ENCODE data around the gene TLR9.
A peak's percentile ranks its signal among the peaks of the same experiment; 100 is the strongest.

Gene TLR9

DNA sequence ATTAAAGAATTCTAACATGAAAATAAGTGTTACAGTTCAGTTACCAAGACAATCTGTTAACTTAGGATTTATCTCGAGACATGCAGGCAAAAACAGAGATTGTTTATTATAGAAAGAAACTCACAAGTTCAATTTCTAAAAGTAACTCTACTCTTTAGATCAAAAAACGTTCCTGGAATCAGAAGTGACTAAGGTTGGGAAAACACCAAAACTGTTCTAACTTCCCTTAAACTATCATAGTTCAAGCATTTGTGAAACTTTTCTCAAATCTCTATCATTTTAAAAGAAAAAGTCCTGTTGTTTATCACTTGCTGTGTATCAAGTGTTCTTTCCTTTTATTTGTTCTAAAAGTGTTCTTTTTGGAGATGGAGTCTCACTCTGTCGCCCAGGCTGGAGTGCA lies 44.3 kb upstream of the TLR9 start:
- Histone ChIP-seq H3K27ac (ENCODE audit: insufficient read depth in 1 of 2, low read depth in 1 of 2, low read length in 2 of 2, poor library complexity in 1 of 2, severe bottlenecking in 2 of 2) (peak overlapping the region in 1 of 2 experiments; percentile 59), H3K36me3 (ENCODE audit: control insufficient read depth in 4 of 4, insufficient read depth in 4 of 4, low read length in 3 of 4) (peaks cover 16 to 73% (median 40%) of the 10 kb centered on the region in 4 experiments), H3K9me3 (ENCODE audit: control extremely low read depth in 1 of 5, control insufficient read depth in 4 of 5, insufficient read depth in 2 of 5, low read depth in 1 of 5, low read length in 4 of 5) (no peaks in the 10 kb centered on the region), H3K4me1 (ENCODE audit: control extremely low read depth in 1 of 4, control insufficient read depth in 4 of 4, insufficient read depth in 4 of 4, low read length in 3 of 4) (peaks cover 9 to 27% (median 17%) of the 10 kb centered on the region in 4 experiments), H3K4me3 (ENCODE audit: control insufficient read depth in 1 of 7, extremely low read depth in 1 of 7, insufficient read depth in 4 of 7, low read depth in 2 of 7, low read length in 6 of 7) (no peak overlapping the region), H3K27me3 (replicated peaks in 2 of 5; ENCODE audit: control insufficient read depth in 4 of 5, insufficient read depth in 5 of 5, low read length in 4 of 5) (no peaks in the 10 kb centered on the region)
- ChIA-PET CTCF (no interaction called here), POLR2A (no interaction called here)
- WGBS (ENCODE audit: insufficient coverage), result 100% methylated on average over 1 of the region's 3 CpGs
- DNase-seq, result no peak

DNA sequence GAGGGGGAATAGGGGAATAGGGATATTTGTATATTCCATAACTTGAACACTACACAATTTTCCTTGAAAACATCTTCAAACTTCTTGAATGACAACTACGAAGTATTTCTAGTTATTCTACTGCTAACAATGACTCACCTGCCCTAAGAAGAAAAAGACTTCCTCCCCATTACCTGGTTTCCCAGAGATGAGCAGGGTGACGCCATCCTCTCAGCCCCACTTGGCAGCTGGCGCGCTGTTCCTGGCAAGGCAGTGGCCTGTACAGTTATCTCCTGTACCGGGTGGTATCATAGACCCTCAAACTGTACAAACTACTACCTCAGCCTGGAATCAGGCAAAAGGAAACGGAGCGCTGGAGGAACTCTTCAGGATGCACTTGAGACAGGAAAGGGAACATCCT lies 42.6 kb upstream of the TLR9 start:
- ChIA-PET POLR2A (no interaction called here), CTCF (interaction anchor here (1.0 to 1.6 kb wide), 3 partner anchors 9 to 48 kb away, joined by 4 to 6 read pairs (median 4); no protein-coding TSS in a partner anchor)
- WGBS (ENCODE audit: insufficient coverage), result 100% methylated on average over 3 of the region's 7 CpGs
- Histone ChIP-seq H3K4me3 (ENCODE audit: control insufficient read depth in 1 of 7, extremely low read depth in 1 of 7, insufficient read depth in 4 of 7, low read depth in 2 of 7, low read length in 6 of 7) (no peak overlapping the region), H3K27me3 (replicated peaks in 2 of 5; ENCODE audit: control insufficient read depth in 4 of 5, insufficient read depth in 5 of 5, low read length in 4 of 5) (no peaks in the 10 kb centered on the region), H3K9me3 (ENCODE audit: control extremely low read depth in 1 of 5, control insufficient read depth in 4 of 5, insufficient read depth in 2 of 5, low read depth in 1 of 5, low read length in 4 of 5) (no peaks in the 10 kb centered on the region), H3K4me1 (ENCODE audit: control extremely low read depth in 1 of 4, control insufficient read depth in 4 of 4, insufficient read depth in 4 of 4, low read length in 3 of 4) (peaks cover 9 to 20% (median 16%) of the 10 kb centered on the region in 4 experiments), H3K27ac (ENCODE audit: insufficient read depth in 1 of 2, low read depth in 1 of 2, low read length in 2 of 2, poor library complexity in 1 of 2, severe bottlenecking in 2 of 2) (peak overlapping the region in 1 of 2 experiments; percentile 10), H3K36me3 (ENCODE audit: control insufficient read depth in 4 of 4, insufficient read depth in 4 of 4, low read length in 3 of 4) (peaks cover 20 to 73% (median 46%) of the 10 kb centered on the region in 4 experiments)
- no peak for DNase-seq

DNA sequence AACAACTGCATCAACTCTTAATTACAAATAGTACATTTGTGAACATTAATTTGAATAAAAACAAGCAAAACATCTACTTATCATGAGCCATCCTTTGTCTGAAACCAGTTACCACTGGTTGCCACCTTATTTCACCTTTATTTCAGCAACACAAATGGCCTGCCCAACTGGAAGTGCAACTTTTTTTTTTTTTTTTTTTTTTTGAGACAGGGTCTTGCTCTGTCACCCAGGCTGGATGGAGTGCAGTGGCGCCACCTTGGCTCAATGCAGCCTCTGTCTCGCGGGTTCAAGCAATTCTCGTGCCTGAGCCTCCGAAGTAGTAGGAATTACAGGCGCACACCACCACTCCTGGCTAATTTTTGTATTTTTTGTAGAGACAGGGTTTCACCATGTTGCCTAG lies 39.9 kb upstream of the TLR9 start:
- H3K27me3 ChIP-seq (replicated peaks in 2 of 5; ENCODE audit: control insufficient read depth in 4 of 5, insufficient read depth in 5 of 5, low read length in 4 of 5), result no peaks in the 10 kb centered on the region
- H3K4me1 ChIP-seq (ENCODE audit: control extremely low read depth in 1 of 4, control insufficient read depth in 4 of 4, insufficient read depth in 4 of 4, low read length in 3 of 4), result peaks cover 3 to 11% (median 6%) of the 10 kb centered on the region in 4 experiments
- 100% methylated on average over 3 of the region's 6 CpGs for WGBS (ENCODE audit: insufficient coverage)
- DNase-seq, result peak in 1 of 3 donors; percentile 43
- POLR2A ChIA-PET, result no interaction called here
- no peak overlapping the region for H3K4me3 ChIP-seq (ENCODE audit: control insufficient read depth in 1 of 7, extremely low read depth in 1 of 7, insufficient read depth in 4 of 7, low read depth in 2 of 7, low read length in 6 of 7)
- CTCF ChIA-PET, result interaction anchor here (3.9 kb wide), 1 partner anchor 12 kb away, joined by 18 read pairs; no protein-coding TSS in a partner anchor
- peaks cover 35 to 84% (median 56%) of the 10 kb centered on the region in 4 experiments for H3K36me3 ChIP-seq (ENCODE audit: control insufficient read depth in 4 of 4, insufficient read depth in 4 of 4, low read length in 3 of 4)
- no peaks in the 10 kb centered on the region for H3K9me3 ChIP-seq (ENCODE audit: control extremely low read depth in 1 of 5, control insufficient read depth in 4 of 5, insufficient read depth in 2 of 5, low read depth in 1 of 5, low read length in 4 of 5)
- no peak overlapping the region for H3K27ac ChIP-seq (ENCODE audit: insufficient read depth in 1 of 2, low read depth in 1 of 2, low read length in 2 of 2, poor library complexity in 1 of 2, severe bottlenecking in 2 of 2)

DNA sequence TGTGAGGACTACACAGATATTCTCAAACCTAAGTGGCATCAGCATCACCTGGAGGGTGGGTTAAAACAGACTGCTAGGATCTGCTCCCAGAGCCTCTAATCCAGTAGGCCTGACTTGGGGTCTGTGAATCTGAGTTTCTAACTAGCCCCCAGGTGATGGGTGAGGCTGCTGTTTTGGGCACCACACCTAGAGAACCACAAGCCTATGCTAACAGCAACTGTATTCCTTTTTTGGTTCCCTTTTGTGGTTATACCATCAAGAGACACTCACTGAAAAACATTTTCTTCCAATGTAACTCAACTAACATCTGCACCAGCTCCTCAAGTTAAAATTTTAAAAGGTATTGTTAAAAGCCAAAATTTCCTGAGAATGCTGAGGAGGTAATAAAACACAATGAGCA lies 37.0 kb upstream of the TLR9 start:
- no peak overlapping the region for H3K27ac ChIP-seq (ENCODE audit: insufficient read depth in 1 of 2, low read depth in 1 of 2, low read length in 2 of 2, poor library complexity in 1 of 2, severe bottlenecking in 2 of 2)
- H3K36me3 ChIP-seq (ENCODE audit: control insufficient read depth in 4 of 4, insufficient read depth in 4 of 4, low read length in 3 of 4), result peaks cover 39 to 95% (median 65%) of the 10 kb centered on the region in 4 experiments
- H3K27me3 ChIP-seq (replicated peaks in 2 of 5; ENCODE audit: control insufficient read depth in 4 of 5, insufficient read depth in 5 of 5, low read length in 4 of 5), result no peaks in the 10 kb centered on the region
- DNase-seq, result no peak
- no peak overlapping the region for H3K4me3 ChIP-seq (ENCODE audit: control insufficient read depth in 1 of 7, extremely low read depth in 1 of 7, insufficient read depth in 4 of 7, low read depth in 2 of 7, low read length in 6 of 7)
- no peaks in the 10 kb centered on the region for H3K9me3 ChIP-seq (ENCODE audit: control extremely low read depth in 1 of 5, control insufficient read depth in 4 of 5, insufficient read depth in 2 of 5, low read depth in 1 of 5, low read length in 4 of 5)
- ChIA-PET CTCF (interaction anchor here (1.5 to 3.9 kb wide), 5 partner anchors 9 to 21 kb away, joined by 4 to 18 read pairs (median 4); no protein-coding TSS in a partner anchor), POLR2A (interaction anchor here (1.1 to 1.7 kb wide), 2 partner anchors 18 to 24 kb away, joined by 3 to 4 read pairs; partner anchors contain the start of gene TWF2)
- peaks cover 0 to 6% (median 0%) of the 10 kb centered on the region in 4 experiments for H3K4me1 ChIP-seq (ENCODE audit: control extremely low read depth in 1 of 4, control insufficient read depth in 4 of 4, insufficient read depth in 4 of 4, low read length in 3 of 4)

DNA sequence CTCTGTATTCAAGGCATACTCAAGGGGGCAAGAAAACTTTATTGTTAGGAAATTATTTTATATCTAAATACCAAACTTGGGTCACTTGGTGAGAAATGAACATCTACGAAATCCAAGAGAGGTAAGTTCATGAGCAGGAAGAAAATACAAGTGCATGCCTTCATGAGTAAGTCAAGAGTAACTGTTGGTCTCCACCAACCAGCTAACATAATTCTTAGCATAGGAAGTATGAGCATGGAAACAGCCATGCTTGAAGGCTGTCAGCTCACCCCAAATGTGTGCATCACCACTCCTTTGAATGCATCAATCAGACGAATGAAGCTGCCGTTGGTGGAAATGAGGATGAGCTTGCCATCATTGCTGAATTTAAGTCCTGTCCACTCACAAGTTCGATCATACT lies 34.0 kb upstream of the TLR9 start:
- 96% methylated on average over 3 of the region's 4 CpGs for WGBS (ENCODE audit: insufficient coverage)
- no peak for DNase-seq
- H3K4me3 ChIP-seq (ENCODE audit: control insufficient read depth in 1 of 7, extremely low read depth in 1 of 7, insufficient read depth in 4 of 7, low read depth in 2 of 7, low read length in 6 of 7), result no peak overlapping the region
- peaks cover 0 to 21% (median 1%) of the 10 kb centered on the region in 4 experiments for H3K4me1 ChIP-seq (ENCODE audit: control extremely low read depth in 1 of 4, control insufficient read depth in 4 of 4, insufficient read depth in 4 of 4, low read length in 3 of 4)
- no peaks in the 10 kb centered on the region for H3K9me3 ChIP-seq (ENCODE audit: control extremely low read depth in 1 of 5, control insufficient read depth in 4 of 5, insufficient read depth in 2 of 5, low read depth in 1 of 5, low read length in 4 of 5)
- peaks cover 36 to 94% (median 68%) of the 10 kb centered on the region in 4 experiments for H3K36me3 ChIP-seq (ENCODE audit: control insufficient read depth in 4 of 4, insufficient read depth in 4 of 4, low read length in 3 of 4)
- no peaks in the 10 kb centered on the region for H3K27me3 ChIP-seq (replicated peaks in 2 of 5; ENCODE audit: control insufficient read depth in 4 of 5, insufficient read depth in 5 of 5, low read length in 4 of 5)
- ChIA-PET POLR2A (no interaction called here), CTCF (interaction anchor here (1.1 to 3.6 kb wide), 5 partner anchors 11 to 25 kb away, joined by 3 to 16 read pairs (median 7); partner anchors contain the start of gene WDR82)
- H3K27ac ChIP-seq (ENCODE audit: insufficient read depth in 1 of 2, low read depth in 1 of 2, low read length in 2 of 2, poor library complexity in 1 of 2, severe bottlenecking in 2 of 2), result peak overlapping the region in 1 of 2 experiments; percentile 29

DNA sequence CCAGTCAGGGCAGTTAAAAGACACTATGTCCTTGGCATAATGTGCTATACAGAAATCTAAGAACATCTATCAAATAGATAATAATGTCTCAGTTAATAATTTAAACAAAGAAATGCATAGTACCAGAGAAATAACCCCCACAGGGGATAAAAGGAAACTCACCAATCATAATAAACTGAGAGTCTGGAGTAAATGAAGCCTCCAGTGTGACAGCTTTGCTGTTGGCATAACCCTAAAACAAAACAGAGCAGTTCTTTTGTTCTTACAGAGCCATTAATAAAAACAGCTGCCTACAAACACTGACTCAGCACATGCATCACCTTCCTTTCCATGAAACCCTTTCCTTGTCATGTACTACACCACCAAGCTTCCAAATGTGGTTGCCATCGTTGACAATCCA lies 33.6 kb upstream of the TLR9 start:
- peak overlapping the region in 1 of 2 experiments; percentile 29 for H3K27ac ChIP-seq (ENCODE audit: insufficient read depth in 1 of 2, low read depth in 1 of 2, low read length in 2 of 2, poor library complexity in 1 of 2, severe bottlenecking in 2 of 2)
- no CpG with 5 or more reads among the region's 1 CpG for WGBS (ENCODE audit: insufficient coverage)
- H3K36me3 ChIP-seq (ENCODE audit: control insufficient read depth in 4 of 4, insufficient read depth in 4 of 4, low read length in 3 of 4), result peaks cover 36 to 90% (median 67%) of the 10 kb centered on the region in 4 experiments
- H3K27me3 ChIP-seq (replicated peaks in 2 of 5; ENCODE audit: control insufficient read depth in 4 of 5, insufficient read depth in 5 of 5, low read length in 4 of 5), result no peaks in the 10 kb centered on the region
- no peak overlapping the region for H3K4me3 ChIP-seq (ENCODE audit: control insufficient read depth in 1 of 7, extremely low read depth in 1 of 7, insufficient read depth in 4 of 7, low read depth in 2 of 7, low read length in 6 of 7)
- H3K9me3 ChIP-seq (ENCODE audit: control extremely low read depth in 1 of 5, control insufficient read depth in 4 of 5, insufficient read depth in 2 of 5, low read depth in 1 of 5, low read length in 4 of 5), result no peaks in the 10 kb centered on the region
- no peak for DNase-seq
- peaks cover 0 to 25% (median 5%) of the 10 kb centered on the region in 4 experiments for H3K4me1 ChIP-seq (ENCODE audit: control extremely low read depth in 1 of 4, control insufficient read depth in 4 of 4, insufficient read depth in 4 of 4, low read length in 3 of 4)
- CTCF ChIA-PET, result interaction anchor here (1.1 to 3.6 kb wide), 7 partner anchors 11 to 24 kb away, joined by 3 to 16 read pairs (median 6); partner anchors contain the start of genes TWF2 and WDR82
- POLR2A ChIA-PET, result interaction anchor here (1.0 kb wide), 1 partner anchor 18 kb away, joined by 3 read pairs; no protein-coding TSS in a partner anchor

DNA sequence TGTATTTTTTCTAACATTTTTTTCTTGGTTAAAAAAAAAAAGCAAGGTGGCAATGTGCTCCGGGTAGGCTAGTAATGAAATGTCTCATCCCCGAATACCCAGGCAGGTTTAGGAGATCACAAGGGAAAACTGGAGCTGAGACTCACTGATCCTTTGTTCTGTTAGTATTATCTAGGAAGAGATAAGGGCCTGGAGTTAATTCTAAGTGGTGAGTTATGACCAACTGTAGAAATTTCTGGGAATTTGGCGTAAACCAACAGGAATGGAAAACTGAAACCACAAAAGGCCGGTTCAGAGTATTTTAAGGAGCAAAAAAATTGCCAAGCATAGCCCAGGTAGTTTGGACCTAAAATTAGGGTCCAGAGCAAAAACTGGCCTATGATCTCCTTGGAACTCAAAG lies 32.5 kb upstream of the TLR9 start:
- 97% methylated on average over 4 of the region's 4 CpGs for WGBS (ENCODE audit: insufficient coverage)
- CTCF ChIA-PET, result interaction anchor here (1.0 to 1.1 kb wide), 2 partner anchors 13 to 18 kb away, joined by 3 to 4 read pairs; no protein-coding TSS in a partner anchor
- peaks cover 29 to 83% (median 61%) of the 10 kb centered on the region in 4 experiments for H3K36me3 ChIP-seq (ENCODE audit: control insufficient read depth in 4 of 4, insufficient read depth in 4 of 4, low read length in 3 of 4)
- H3K27ac ChIP-seq (ENCODE audit: insufficient read depth in 1 of 2, low read depth in 1 of 2, low read length in 2 of 2, poor library complexity in 1 of 2, severe bottlenecking in 2 of 2), result peak overlapping the region in 1 of 2 experiments; percentile 50
- no peaks in the 10 kb centered on the region for H3K9me3 ChIP-seq (ENCODE audit: control extremely low read depth in 1 of 5, control insufficient read depth in 4 of 5, insufficient read depth in 2 of 5, low read depth in 1 of 5, low read length in 4 of 5)
- DNase-seq, result no peak
- H3K4me1 ChIP-seq (ENCODE audit: control extremely low read depth in 1 of 4, control insufficient read depth in 4 of 4, insufficient read depth in 4 of 4, low read length in 3 of 4), result peaks cover 2 to 33% (median 16%) of the 10 kb centered on the region in 4 experiments
- H3K4me3 ChIP-seq (ENCODE audit: control insufficient read depth in 1 of 7, extremely low read depth in 1 of 7, insufficient read depth in 4 of 7, low read depth in 2 of 7, low read length in 6 of 7), result no peak overlapping the region
- H3K27me3 ChIP-seq (replicated peaks in 2 of 5; ENCODE audit: control insufficient read depth in 4 of 5, insufficient read depth in 5 of 5, low read length in 4 of 5), result no peaks in the 10 kb centered on the region
- POLR2A ChIA-PET, result interaction anchor here (0.5 kb wide), 1 partner anchor 821 kb away, joined by 4 read pairs; no protein-coding TSS in a partner anchor

Measured in common myeloid progenitor, CD34-positive (primary cell).